NB4 (cell line): ENCODE measurements around the gene CAMK2G.

Experiments
- DNase-seq: peaks from one replicate; pipeline ENCODE4 v3.0.0; 2010; ENCODE audit warnings: low read depth
- H3K4me3 ChIP-seq: one replicate; pipeline ENCODE4 v1.5.1; 2011; ENCODE audit warnings: mild to moderate bottlenecking, low read depth, low read length, moderate library complexity
- MYC ChIP-seq: IDR thresholded peaks from 2 replicates; pipeline ENCODE4 v1.6.1; 2011; ENCODE audit warnings: low read depth, low read length
- POLR2A ChIP-seq: IDR thresholded peaks from 2 replicates; pipeline ENCODE4 v1.6.1; 2011; ENCODE audit warnings: mild to moderate bottlenecking; ENCODE audit not compliant: insufficient read length; ENCODE audit errors: extremely low read depth
- TF ChIP-seq, protein P1 (sequence below): IDR thresholded peaks from 2 replicates; pipeline ENCODE4 v1.6.1; 2011; ENCODE audit warnings: low read depth, low read length
- TF ChIP-seq, protein P2 (sequence below): IDR thresholded peaks from one replicate; pipeline ENCODE4 v1.5.1; 2012; ENCODE audit warnings: low read depth, low read length

CAMK2G gene

DNA sequence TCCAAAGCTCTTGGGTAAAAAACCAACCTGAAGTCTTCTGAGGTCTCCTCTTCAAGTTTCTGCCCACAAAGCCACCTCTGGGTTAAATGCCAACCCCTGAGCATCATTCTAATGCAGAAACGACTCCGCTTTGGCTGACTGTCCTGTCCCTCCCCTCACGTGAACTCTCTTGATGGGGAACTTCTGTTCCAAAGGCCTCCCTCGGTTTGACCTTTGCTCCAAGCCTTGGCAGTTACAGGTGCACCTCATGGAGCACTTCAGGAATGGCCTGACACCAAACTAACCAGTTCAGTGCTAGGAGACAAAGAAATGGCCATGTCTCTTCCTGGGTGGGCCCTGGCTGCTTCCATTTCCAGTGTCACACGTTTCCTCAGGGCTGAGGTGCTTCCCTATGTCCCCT, 20.0 kb downstream of the CAMK2G start:
- H3K4me3 ChIP-seq: no peak overlapping the region
- TF ChIP-seq MYC: no peak
- TF ChIP-seq, protein P1, sequence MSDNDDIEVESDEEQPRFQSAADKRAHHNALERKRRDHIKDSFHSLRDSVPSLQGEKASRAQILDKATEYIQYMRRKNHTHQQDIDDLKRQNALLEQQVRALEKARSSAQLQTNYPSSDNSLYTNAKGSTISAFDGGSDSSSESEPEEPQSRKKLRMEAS: no peak
- TF ChIP-seq, protein P2, sequence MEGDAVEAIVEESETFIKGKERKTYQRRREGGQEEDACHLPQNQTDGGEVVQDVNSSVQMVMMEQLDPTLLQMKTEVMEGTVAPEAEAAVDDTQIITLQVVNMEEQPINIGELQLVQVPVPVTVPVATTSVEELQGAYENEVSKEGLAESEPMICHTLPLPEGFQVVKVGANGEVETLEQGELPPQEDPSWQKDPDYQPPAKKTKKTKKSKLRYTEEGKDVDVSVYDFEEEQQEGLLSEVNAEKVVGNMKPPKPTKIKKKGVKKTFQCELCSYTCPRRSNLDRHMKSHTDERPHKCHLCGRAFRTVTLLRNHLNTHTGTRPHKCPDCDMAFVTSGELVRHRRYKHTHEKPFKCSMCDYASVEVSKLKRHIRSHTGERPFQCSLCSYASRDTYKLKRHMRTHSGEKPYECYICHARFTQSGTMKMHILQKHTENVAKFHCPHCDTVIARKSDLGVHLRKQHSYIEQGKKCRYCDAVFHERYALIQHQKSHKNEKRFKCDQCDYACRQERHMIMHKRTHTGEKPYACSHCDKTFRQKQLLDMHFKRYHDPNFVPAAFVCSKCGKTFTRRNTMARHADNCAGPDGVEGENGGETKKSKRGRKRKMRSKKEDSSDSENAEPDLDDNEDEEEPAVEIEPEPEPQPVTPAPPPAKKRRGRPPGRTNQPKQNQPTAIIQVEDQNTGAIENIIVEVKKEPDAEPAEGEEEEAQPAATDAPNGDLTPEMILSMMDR: no peak
- no peak for TF ChIP-seq POLR2A
- DNase-seq: no peak

GRCh38 chr10:73853196-73853595, 21.2 kb downstream of the CAMK2G start:
- DNase-seq: no peak
- H3K4me3 ChIP-seq: no peak overlapping the region
- TF ChIP-seq POLR2A: no peak
- TF ChIP-seq MYC: no peak
- TF ChIP-seq, protein P1: no peak
- TF ChIP-seq, protein P2: no peak

GRCh38 chr10:73850863-73851461, 23.4 kb downstream of the CAMK2G start:
- TF ChIP-seq MYC: peak; percentile 10; the same call in 1 of the 2 replicates
- TF ChIP-seq, protein P1: no peak
- DNase-seq: peak; percentile 59
- no peak overlapping the region for H3K4me3 ChIP-seq

- no peak overlapping the region for H3K4me3 ChIP-seq
- DNase-seq: no peak
- TF ChIP-seq MYC: no peak
- TF ChIP-seq, protein P2: no peak
- TF ChIP-seq, protein P1: no peak
Measured at GRCh38 chr10:73850211-73850610, 24.1 kb downstream of the CAMK2G start.

DNA sequence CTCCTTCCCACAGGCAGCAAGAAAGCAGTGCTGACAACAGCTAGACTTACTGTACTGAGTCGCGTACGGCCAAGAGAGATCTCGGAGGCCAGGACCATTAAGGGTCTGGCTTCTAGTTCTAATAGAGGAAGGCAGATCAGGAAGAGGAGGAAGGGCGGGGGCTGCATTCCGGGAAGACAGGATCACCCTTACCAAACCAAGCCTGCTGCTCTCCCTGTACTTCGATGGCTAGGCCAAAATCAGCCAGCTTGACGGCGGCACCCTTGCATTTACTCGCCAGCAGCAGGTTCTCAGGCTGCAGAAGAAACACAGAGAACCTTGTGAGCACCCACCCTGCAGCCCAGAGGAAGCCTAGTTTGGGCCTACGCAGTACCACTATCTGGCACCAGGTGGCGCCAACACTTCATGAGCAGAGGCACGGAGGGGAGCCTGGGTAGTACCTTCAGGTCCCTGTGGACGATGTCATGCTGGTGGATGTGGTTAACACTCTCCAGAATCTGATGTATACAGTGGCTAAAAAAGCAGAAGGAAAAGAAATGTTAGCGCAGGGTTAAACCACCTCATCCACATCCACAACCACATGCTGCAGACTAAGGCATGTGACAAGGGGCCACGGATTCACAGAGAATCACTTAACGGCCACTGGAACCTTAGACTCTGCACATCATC, 25.4 kb downstream of the CAMK2G start:
- no peak overlapping the region for H3K4me3 ChIP-seq
- peak; percentile 99 for DNase-seq

GRCh38 chr10:73847031-73847430, 27.3 kb downstream of the CAMK2G start:
- TF ChIP-seq POLR2A (no peak), MYC (no peak)
- TF ChIP-seq, protein P2: no peak
- TF ChIP-seq, protein P1: no peak
- DNase-seq: no peak
- no peak overlapping the region for H3K4me3 ChIP-seq

More for the DNA sequence above, 25.4 kb downstream of the CAMK2G start:
- no peak for TF ChIP-seq POLR2A
- TF ChIP-seq, protein P2: peak; percentile 99
- TF ChIP-seq, protein P1: peak; percentile 96
- peak; percentile 89 for TF ChIP-seq MYC
